HG03378 (cell line): ENCODE data around the gene WDR7.

Source experiments
- ATAC-seq: cut with Tn5 transposase; IDR thresholded peaks from one replicate; pipeline ENCODE4 v1.9.1; 2021; ENCODE audit warnings: mild to moderate bottlenecking, moderate library complexity; ENCODE audit not compliant: unreplicated experiment

The WDR7 gene

DNA sequence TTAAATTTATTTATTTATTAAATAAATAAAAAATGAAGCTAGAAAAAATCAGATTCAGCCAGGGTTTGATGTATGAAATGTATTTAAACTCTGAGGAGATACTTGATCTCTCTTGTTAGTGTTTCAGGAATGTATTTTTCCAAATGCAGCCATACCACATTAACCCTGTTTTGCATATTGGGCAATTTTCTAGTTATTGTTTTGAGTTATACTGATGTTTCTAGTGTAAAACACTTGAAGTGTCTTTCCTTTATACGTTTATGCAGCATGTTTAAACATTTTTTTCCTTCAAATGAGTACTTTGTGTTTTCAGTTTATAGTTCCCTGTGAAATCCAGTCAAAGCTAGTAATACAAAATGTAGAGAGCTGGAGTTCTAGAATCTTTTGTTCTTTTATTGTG, 69.9 kb downstream of the WDR7 start:
- ATAC-seq = no peak

DNA sequence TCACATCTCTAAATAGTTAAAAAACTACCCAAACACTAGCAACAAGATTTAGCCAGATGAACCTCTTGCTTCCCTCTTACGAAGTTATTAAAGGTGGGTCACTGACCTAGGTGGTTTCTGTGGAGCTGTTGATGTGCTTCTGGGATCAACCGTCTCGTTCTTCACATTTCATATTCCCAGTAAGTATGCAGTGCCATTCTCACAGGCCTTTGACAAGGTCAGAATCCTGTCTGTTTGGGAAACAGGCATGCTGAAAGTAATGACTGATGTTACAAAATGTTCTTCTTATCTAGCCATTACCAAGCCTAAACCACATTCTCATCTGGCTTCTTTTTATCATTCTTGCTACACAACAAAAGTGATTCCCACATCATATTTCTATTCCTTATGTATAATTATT, 70.3 kb downstream of the WDR7 start:
- no peak for ATAC-seq

DNA sequence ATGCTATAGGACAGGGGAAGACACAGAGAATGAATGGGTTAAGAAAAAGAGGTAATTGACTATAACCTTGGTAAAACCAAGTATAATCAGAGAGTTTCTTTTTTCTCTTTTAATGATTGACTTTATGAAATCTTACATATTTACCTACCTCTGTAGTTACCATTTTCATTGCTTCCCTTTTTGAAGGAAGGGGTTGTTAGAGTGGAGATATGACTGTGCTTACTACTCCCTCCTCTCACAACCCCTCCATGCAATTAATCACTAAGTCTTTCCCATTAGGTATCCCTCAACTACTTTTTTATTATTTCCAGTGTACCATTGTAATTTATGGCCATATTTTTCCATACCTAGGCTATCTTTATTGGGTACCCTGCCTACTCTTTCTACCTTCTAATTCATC, 71.4 kb downstream of the WDR7 start:
- no peak for ATAC-seq

DNA sequence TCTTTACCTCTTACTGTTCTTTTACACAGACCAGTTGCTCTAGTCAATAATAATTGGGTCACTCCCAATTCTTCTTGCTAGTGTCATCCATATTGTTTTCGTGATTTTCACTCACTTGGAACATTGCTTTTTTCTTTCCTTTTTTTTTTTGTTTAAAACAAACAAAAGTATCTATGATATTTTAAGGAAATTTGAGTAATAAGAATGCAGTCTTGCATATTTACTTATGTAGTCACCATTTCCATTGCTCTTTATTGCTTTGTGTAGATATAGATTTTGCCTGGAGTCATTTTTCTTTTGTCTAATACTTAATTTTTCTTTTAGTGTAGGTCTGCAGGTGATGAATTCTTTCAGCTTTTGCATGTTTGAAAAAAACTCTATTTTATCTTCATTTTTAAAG, 71.9 kb downstream of the WDR7 start:
- ATAC-seq = no peak

DNA sequence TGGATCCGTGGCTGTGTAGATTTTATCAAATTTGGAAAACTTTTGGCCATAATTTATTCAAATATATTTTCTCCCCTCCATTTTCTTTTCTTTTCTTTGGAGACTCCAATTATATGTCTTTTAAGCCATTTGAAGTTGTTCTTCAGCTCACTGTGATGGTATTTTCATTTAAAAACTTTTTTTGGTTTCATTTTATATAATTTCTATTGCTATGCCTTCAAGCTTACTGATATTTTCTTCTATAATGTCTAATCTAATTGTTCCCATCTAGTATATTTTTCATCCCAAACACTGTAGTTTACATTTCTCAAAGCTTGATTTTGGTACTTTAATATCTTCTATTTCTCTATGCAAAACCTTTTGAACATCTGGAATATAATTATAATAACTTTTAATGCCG, 72.5 kb downstream of the WDR7 start:
- ATAC-seq = no peak

DNA sequence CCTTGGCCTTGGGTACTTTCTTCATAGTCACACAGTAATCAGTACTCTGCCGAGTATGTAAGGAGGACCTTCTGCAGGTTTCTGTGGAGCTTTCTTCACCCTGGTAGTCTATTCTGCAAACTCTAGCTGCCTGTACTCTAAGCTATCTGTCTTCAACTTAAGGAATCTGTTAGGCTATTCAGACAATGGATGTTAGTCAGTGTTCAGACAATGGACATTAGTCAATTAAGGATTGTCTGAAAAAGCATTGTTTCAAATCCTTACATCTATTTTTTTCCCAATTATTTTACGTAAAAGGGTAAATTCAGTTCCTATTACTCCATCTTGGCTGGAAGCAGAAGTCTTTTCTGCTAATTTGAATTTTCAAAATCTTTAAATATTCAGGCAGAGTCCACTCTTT, 75.7 kb downstream of the WDR7 start:
- no peak for ATAC-seq

DNA sequence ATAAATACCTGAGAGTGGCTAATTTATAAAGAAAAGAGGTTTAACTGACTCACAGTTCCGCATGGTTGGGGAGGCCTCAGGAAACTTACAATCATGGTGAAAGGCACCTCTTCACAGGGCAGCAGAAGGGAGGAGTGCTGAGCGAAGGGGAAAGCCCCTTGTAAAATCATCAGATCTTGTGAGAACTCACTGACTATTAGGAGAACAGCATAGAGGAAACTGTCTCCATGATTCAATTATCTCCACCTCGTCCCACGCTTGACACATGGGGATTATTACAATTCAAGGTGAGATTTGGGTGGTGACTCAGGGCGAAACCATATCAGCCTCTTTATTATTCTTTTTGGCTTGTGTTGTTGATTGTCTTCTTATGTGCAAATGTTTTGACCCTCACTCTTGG, 76.2 kb downstream of the WDR7 start:
- ATAC-seq = no peak

DNA sequence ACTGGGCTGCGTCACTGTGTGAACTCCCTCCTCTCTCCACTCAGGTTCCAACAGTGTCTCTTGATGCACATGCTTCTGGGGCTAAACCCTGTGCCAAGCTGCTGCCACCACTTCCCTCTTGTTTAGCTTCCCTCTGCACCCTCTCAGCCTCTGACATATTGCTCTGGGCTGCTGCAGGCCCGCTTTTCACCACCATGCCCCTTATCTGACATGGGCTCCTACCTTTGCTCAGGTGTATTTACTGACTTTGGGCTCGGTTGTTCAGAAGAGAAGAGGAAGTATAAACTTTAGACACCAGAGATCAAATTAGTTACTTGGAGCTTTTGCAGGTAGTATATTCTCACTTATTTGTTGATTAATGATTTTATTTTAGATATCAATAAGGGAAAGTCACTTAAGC, 77.6 kb downstream of the WDR7 start:
- no peak for ATAC-seq

DNA sequence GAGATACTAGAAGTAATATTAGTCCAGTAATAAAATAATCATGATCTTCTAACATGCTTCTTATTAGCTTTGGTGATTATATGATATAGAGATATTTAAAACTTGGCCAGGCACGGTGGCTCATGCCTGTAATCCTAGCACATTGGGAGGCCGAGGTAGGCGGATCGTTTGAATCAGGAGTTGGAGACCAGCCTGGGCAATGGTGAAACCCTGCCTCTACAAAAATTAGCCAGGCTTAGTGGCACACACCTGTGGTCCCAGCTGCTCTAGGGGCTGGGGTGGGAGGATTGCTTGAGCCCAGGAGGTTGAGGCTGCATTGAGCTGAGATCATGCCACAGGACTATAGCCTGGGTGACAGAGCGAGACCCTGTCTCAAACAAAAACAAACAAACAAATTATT, 87.0 kb downstream of the WDR7 start:
- ATAC-seq = no peak

DNA sequence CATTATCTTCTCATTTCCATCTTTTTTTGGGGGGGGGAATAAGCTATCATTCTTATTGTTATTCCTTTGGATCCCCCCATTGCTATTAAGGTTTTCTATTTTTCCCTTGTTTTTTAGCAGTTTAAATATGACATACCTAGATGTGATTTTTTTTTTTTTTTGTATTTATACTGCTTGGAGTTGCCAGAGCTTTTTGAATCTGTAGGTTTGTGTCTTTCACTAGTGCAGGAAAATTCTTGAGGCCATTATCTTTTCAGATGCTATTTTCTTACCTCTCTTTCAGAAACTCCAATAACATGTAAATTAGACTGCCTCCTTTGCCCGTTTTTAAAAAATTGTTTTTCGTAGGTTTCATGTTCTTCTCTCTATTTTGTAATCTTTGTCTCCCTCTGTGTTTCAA, 88.6 kb downstream of the WDR7 start:
- no peak for ATAC-seq

DNA sequence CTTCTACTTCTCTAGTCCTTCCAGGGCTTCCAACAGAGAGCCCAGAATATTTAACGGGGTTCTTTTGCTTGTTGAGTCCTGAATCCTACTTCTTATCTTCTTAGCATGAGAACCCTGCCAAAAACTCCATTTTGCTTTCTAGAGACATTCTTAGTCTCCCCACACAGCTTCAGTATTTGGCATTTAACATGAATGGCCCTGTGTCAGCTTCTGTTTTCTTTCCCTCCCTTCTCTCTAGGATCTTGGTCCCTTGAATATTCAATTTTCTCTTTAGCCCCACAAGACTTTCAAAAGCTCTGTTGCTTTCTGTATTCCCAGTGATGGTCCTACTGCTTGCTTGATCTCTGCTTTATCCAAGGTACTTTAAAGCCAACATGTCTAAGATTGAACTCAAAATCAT, 89.5 kb downstream of the WDR7 start:
- no peak for ATAC-seq

DNA sequence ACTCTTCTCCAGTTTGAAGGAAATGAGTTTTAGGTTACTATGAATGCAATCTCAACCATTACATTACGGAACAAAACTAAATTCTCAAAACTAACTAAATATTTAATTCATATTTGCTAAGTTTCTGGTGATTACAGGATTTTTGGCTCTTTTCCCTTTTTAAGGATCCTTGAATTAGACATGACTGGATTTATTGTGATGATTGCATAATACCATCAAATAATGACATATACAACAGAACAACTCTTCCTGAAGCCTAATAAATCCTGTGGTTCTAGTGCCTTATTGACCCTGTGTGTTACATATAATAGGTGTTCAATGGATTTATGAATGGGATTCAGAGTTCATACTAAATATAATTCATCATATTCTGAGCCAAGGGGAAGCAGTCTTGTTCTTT, 90.5 kb downstream of the WDR7 start:
- no peak for ATAC-seq

DNA sequence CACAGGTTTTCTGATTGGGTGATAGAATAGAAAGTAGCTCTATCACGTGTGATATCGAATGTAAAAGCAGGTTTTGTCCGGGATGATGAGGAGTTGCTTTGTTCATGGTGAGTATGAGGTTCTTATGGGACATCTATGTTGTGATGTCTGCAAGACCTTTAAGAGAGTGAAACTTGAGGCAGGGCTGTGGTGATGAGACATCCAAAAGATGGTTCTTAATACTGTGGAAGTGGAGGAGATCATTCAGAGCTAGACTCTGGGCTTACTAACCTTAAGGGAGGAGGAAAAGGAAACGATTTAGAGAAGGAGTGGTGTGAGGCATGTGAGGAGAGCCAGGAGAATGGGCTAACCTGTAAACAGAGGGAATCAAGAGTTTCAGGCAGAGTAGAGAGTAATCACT, 92.0 kb downstream of the WDR7 start:
- no peak for ATAC-seq

DNA sequence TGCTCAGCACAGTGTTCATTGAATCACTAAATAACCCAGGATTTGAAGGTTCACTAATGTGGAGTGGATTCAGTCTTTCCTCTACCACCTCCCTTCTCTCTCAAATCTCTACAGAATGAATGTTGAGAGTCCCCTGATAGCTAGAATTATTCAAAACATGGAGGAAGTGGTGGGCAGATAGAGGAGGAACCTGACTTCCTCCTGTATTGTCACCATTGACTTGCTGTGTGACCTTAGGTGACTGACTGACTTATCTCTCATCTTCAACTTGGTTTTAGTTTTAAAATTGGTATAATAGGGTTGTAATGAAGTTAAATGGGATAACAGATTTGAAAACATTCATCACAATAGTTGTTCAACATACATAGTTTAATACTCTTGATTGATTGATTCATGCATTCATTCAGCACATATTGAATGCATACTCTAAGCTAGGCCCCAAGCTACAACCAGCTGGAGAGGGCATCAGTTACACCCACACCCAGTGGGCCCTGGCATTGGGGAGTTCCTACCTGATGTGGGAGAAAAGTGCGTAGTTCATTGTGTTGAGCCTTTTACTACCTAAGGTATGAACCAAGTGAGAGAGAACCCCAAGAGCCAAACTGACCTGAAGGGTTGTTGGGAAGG, 96.0 kb downstream of the WDR7 start:
- ATAC-seq = peak; percentile 84

DNA sequence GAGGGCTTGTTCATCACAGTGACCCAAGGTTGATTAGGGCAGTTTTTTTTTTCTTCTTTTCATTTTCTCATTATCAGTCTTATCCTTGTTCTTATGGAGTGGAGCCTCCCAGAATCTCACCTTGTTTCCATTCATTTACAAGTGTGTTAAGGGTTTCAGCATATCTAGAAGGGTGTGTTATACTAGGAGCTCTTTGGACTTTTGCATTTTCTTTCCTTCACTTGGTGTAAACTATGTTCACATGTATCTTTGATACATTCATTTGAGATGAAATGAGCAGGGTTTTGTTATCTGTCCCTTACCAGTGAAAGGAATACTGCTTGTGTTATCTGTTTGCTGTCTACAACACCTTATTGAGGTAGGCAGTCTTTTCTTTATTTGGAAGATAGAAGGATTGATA, 96.7 kb downstream of the WDR7 start:
- ATAC-seq = no peak

DNA sequence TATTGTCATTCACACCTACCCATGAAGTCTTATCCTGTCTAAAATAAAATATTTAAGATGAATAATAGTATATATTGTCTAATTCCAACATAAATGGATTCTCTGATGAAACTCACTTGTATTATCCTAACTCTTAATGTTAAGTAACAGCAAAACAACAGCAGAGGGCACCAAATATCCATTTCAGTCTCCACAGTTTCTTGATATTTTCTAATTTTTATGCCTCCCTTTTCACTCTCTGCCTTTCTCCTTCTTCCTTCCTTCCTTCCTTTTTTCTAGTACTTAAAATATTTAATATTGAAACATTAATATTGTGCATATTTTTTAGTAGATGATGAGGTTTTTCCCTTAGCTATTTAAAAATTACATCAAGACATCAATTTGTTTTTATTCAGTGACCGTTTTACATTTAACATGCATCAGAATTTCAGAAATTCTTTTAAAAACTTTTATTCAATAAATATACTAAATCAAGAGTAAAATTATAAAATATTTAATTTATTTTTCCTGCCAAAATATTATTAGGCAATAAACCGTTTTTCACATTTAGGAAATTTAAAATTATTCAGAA, 97.6 kb downstream of the WDR7 start:
- ATAC-seq = no peak

DNA sequence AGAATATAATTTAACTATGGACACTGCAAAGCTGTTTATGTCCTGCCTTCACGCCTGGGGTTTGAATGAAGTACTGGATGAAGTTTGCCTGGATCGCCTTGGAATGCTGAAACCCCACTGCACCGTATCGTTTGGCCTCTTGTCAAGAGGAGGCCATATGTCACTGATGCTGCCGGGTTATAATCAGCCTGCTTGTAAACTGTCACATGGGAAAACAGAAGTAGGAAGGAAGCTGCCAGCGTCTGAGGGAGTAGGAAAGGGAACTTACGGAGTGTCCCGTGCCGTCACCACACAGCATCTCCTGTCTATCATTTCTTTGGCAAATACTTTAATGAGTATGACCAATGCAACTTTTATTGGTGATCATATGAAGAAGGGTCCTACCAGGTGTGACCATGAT, 105.8 kb downstream of the WDR7 start:
- no peak for ATAC-seq

DNA sequence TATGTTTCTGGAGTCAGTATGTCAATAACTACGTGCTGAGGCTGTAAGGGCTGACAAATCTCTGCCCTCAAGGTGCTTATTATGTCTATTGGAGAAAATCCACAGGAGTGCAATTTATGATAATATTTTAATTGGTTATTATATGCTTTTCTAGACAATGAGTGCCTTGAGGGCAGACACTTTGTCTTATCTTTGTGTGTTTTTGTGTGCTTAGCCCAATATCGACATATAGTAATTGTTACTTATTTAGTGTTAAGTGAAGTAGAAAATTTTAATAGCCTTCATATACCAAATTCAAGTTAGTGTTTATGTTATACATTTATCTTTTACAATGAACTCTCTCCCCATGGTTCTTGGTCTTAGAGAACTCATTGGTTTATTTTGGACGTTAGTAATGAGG, 118.9 kb downstream of the WDR7 start:
- ATAC-seq = no peak

DNA sequence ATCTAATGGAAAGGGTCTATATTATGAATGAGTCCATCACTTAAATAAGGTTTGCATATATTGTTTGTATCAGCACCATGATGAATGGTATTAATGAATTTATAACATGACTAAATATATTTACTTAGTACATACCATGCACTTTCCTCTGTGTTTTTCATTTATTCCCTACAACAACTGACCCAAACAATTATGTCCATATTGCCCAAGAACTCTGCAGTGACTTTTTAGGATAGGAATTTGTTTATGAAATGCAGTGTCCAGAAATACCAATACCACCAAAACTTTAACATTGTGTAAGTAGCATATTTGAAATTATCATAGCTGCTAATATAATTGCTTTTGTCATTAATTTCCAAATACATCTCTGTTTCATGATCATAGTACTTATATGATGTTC, 119.7 kb downstream of the WDR7 start:
- no peak for ATAC-seq

DNA sequence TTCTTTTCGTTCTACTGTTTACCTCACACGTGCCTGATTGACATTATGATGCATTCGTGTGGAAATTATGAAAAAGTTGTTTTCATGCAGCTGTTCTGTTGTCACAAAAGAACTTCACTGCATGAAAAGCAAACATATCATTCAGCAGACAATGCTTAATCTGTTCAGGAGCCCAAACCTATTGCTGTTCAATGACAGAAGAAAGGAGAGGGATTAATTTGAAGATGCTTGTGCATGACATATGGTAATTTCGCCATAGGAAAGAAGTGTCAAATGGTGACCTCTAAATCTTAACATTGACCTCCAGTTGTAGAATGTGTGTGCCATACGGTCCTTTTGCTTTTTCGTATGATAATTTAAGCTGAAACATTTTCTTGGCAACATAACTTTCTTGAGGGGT, 124.5 kb downstream of the WDR7 start:
- no peak for ATAC-seq

DNA sequence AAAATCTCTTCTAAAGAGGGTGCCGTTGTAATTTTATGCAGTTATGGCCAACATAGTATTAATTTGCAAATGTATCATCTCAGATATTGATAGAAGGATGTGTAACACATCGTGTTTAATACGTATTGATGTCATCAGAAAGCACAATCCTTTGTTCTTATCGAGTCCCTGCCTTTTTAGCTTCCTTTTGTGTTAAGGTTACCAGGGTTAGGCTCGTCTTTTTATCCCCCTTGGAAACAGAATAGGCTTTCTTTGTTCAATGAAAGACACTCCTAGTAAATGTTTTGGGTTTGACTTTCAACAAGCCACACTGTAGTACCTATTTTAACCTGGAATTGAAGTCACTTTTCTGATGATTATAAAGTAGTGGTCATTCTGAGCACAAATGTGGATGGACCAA, 136.2 kb downstream of the WDR7 start:
- no peak for ATAC-seq

DNA sequence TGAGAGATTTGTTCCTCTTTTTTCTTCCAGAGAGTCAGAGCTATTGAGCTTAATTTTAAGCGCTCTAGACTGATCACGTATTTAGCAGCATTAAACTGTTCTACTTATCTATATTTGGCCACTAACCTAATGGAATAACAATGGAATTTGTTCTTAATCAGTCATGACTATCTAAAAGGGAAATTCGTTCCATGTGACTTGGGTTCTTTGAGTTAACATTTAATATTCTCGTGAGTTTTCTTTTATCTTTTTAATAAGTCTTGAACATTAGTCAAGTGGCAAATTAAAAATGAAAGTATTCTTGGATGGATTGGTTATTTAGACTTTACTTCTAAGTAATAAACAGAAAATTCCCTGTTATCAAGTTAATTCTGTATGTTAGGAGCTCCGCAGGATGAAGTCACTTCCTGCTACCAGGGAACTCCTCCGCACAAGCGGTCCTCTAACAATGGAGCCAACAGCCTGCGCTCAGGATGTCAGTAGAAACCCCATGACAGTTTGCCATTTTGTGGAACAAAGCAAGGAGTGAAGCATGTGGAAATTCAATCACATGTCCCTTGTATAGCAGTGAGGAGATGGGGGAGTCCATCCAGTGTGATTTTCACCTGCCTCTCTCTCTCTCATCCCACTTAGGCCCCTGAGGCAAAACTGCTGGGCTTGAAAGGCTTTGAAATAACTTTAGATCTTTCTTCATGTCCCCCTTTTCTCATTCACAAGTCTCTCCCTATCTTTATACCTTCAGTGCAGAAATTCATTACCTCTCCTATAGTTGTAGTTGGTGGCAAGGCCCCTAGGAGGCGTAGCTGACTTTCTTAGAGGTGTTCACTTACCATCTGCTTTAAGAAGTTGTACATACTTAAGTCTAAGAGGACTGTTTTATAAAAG, 138.1 kb downstream of the WDR7 start:
- ATAC-seq = no peak

DNA sequence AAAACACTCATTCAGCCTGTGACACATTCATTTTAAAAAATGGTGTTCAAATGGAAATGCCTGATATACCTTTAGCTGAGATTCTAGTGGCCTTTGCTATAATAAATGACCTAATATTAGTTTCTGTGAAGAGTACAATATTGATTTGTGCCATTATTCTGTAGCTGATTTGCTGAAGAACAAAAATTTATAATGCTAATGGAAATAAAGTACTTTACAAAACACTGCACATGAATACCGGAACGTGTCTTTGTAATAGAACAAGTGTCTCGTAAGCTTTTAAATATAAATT, 138.7 kb downstream of the WDR7 start:
- no peak for ATAC-seq
